Measurements from ENCODE around the gene DNAH17. TPM values are rescaled to one million over a fixed set of nuclear protein-coding genes. Genes with fewer than 3 reads are reported as not detected.
A peak's percentile ranks its signal among the peaks of the same experiment; 100 is the strongest.

The DNAH17 gene
- total and polyA plus RNA-seq, 2 of the 13 experiments (the other 11 are each of a cell fraction or from before 2014, with no cell fraction given): 0.86 to 1.6 TPM

DNA sequence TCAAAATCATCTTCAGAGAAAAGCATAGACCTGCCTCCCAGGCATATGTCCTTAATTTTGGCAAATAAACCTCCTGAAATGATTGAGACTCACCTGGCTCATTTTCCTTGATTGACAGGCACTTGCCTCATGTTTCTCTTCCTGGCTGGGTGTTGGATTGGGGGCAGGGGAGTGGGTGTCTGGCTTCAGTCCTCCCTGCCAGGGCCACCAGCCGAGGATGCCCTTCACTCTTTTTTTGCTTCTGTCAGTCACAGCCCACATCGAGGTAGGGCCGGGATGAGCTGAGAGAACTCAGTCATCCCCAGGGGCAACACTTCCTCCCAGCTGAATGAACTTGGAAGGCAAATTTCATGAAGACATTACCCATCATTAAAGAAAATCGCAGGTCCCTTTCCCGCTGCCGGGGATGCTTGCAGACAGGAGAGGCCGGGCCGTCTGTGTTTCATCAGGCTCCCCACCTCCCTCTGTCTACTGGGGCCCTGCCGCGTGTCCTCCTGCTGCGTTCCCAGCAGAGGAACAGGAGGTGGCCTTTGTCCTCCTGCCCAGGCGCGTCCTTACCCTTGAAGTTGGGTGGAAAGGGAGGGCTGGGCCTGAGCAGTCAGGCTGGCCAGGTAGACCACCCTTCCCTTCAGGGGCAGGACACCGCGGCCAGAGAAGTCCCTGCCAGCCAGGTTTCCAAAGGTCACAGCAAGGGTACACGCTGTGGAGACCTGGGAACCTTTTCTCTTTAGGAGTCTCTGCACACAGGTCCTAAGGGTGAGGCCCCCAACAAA lies 11.2 kb upstream of the DNAH17 start (continued):
- no peak for TF ChIP-seq ZKSCAN1 (IDR thresholded peaks at IDR 0.05; ENCODE audit: low read length)
- TF ChIP-seq, protein P1, sequence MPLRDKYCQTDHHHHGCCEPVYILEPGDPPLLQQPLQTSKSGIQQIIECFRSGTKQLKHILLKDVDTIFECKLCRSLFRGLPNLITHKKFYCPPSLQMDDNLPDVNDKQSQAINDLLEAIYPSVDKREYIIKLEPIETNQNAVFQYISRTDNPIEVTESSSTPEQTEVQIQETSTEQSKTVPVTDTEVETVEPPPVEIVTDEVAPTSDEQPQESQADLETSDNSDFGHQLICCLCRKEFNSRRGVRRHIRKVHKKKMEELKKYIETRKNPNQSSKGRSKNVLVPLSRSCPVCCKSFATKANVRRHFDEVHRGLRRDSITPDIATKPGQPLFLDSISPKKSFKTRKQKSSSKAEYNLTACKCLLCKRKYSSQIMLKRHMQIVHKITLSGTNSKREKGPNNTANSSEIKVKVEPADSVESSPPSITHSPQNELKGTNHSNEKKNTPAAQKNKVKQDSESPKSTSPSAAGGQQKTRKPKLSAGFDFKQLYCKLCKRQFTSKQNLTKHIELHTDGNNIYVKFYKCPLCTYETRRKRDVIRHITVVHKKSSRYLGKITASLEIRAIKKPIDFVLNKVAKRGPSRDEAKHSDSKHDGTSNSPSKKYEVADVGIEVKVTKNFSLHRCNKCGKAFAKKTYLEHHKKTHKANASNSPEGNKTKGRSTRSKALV (CRISPR knock-in tag; IDR thresholded peaks at IDR 0.05): peak; percentile 79; the same call in 1 of the 2 replicates
- TF ChIP-seq, protein P2, sequence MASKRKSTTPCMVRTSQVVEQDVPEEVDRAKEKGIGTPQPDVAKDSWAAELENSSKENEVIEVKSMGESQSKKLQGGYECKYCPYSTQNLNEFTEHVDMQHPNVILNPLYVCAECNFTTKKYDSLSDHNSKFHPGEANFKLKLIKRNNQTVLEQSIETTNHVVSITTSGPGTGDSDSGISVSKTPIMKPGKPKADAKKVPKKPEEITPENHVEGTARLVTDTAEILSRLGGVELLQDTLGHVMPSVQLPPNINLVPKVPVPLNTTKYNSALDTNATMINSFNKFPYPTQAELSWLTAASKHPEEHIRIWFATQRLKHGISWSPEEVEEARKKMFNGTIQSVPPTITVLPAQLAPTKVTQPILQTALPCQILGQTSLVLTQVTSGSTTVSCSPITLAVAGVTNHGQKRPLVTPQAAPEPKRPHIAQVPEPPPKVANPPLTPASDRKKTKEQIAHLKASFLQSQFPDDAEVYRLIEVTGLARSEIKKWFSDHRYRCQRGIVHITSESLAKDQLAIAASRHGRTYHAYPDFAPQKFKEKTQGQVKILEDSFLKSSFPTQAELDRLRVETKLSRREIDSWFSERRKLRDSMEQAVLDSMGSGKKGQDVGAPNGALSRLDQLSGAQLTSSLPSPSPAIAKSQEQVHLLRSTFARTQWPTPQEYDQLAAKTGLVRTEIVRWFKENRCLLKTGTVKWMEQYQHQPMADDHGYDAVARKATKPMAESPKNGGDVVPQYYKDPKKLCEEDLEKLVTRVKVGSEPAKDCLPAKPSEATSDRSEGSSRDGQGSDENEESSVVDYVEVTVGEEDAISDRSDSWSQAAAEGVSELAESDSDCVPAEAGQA (IDR thresholded peaks at IDR 0.05; ENCODE audit: low read depth): no peak
- TF ChIP-seq, protein P2 (CRISPR knock-in tag; IDR thresholded peaks at IDR 0.05; ENCODE audit: borderline replicate concordance): 0 out of 2 replicates have a peak, but pooled peaks have one; percentile 74
- TF ChIP-seq SUZ12 (IDR thresholded peaks at IDR 0.05; ENCODE audit: low read depth, low read length): no peak
- TF ChIP-seq HDAC1 (CRISPR knock-in tag; IDR thresholded peaks at IDR 0.05): peak; percentile 74; the same call in 1 of the 2 replicates
- no peak for TF ChIP-seq ATRX (CRISPR knock-in tag; IDR thresholded peaks at IDR 0.05; ENCODE audit: borderline replicate concordance)
- TF ChIP-seq, protein P3, sequence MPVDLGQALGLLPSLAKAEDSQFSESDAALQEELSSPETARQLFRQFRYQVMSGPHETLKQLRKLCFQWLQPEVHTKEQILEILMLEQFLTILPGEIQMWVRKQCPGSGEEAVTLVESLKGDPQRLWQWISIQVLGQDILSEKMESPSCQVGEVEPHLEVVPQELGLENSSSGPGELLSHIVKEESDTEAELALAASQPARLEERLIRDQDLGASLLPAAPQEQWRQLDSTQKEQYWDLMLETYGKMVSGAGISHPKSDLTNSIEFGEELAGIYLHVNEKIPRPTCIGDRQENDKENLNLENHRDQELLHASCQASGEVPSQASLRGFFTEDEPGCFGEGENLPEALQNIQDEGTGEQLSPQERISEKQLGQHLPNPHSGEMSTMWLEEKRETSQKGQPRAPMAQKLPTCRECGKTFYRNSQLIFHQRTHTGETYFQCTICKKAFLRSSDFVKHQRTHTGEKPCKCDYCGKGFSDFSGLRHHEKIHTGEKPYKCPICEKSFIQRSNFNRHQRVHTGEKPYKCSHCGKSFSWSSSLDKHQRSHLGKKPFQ (CRISPR knock-in tag; IDR thresholded peaks at IDR 0.05; ENCODE audit: insufficient replicate concordance): no peak
- TF ChIP-seq, protein P4, sequence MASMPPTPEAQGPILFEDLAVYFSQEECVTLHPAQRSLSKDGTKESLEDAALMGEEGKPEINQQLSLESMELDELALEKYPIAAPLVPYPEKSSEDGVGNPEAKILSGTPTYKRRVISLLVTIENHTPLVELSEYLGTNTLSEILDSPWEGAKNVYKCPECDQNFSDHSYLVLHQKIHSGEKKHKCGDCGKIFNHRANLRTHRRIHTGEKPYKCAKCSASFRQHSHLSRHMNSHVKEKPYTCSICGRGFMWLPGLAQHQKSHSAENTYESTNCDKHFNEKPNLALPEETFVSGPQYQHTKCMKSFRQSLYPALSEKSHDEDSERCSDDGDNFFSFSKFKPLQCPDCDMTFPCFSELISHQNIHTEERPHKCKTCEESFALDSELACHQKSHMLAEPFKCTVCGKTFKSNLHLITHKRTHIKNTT (CRISPR knock-in tag; IDR thresholded peaks at IDR 0.05): no peak
- no peak for TF ChIP-seq SMARCC2 (IDR thresholded peaks at IDR 0.05)
- no peak for TF ChIP-seq KAT2B (IDR thresholded peaks at IDR 0.05; ENCODE audit: borderline replicate concordance, low read depth, low read length)
- TF ChIP-seq ZNF737 (CRISPR knock-in tag; IDR thresholded peaks at IDR 0.05; ENCODE audit: borderline replicate concordance): no peak; the same call in 1 of the 2 replicates
- no peak for TF ChIP-seq PAF1 (CRISPR knock-in tag; IDR thresholded peaks at IDR 0.05)
- no peak for TF ChIP-seq SETDB1 (CRISPR knock-in tag; IDR thresholded peaks at IDR 0.05; ENCODE audit: borderline replicate concordance)
- TF ChIP-seq, protein P5, sequence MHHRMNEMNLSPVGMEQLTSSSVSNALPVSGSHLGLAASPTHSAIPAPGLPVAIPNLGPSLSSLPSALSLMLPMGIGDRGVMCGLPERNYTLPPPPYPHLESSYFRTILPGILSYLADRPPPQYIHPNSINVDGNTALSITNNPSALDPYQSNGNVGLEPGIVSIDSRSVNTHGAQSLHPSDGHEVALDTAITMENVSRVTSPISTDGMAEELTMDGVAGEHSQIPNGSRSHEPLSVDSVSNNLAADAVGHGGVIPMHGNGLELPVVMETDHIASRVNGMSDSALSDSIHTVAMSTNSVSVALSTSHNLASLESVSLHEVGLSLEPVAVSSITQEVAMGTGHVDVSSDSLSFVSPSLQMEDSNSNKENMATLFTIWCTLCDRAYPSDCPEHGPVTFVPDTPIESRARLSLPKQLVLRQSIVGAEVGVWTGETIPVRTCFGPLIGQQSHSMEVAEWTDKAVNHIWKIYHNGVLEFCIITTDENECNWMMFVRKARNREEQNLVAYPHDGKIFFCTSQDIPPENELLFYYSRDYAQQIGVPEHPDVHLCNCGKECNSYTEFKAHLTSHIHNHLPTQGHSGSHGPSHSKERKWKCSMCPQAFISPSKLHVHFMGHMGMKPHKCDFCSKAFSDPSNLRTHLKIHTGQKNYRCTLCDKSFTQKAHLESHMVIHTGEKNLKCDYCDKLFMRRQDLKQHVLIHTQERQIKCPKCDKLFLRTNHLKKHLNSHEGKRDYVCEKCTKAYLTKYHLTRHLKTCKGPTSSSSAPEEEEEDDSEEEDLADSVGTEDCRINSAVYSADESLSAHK (CRISPR knock-in tag; IDR thresholded peaks at IDR 0.05; ENCODE audit: borderline replicate concordance): no peak

Measured in HepG2 (cell line).